COLO668 (cell line): ENCODE data around the gene CYP39A1.

Experiments
- DNase-seq: peaks from one replicate; lab custom pipeline; 2025; ENCODE audit not compliant: unreplicated experiment; lab: John Stamatoyannopoulos, UW

The CYP39A1 gene

GRCh38 chr6:46521464-46521971, 131.1 kb downstream of the CYP39A1 start:
- DNase-seq: no peak

GRCh38 chr6:46517202-46517601, 135.4 kb downstream of the CYP39A1 start:
- no peak for DNase-seq

- no peak for DNase-seq
These were observed 139.1 kb downstream of the CYP39A1 start for GRCh38 chr6:46513533-46513932.

- DNase-seq: no peak
These were observed 141.3 kb downstream of the CYP39A1 start for GRCh38 chr6:46511320-46511719.

- DNase-seq: no peak
These were observed 142.0 kb downstream of the CYP39A1 start for GRCh38 chr6:46510651-46511050.

GRCh38 chr6:46509981-46510510, 142.6 kb downstream of the CYP39A1 start:
- no peak for DNase-seq

- DNase-seq: no peak
These were observed 143.6 kb downstream of the CYP39A1 start for GRCh38 chr6:46509063-46509462.

GRCh38 chr6:46507426-46507825, 145.2 kb downstream of the CYP39A1 start:
- no peak for DNase-seq

GRCh38 chr6:46505693-46506512, 146.7 kb downstream of the CYP39A1 start:
- DNase-seq: no peak

GRCh38 chr6:46504242-46504641, 148.4 kb downstream of the CYP39A1 start:
- no peak for DNase-seq

- DNase-seq: no peak
These were observed 150.0 kb downstream of the CYP39A1 start for GRCh38 chr6:46502486-46503119.

GRCh38 chr6:46501136-46502089, 151.2 kb downstream of the CYP39A1 start:
- no peak for DNase-seq

- DNase-seq: no peak
These were observed 152.2 kb downstream of the CYP39A1 start for GRCh38 chr6:46500382-46500781.
